ENCODE results near the gene SSNA1.
"Not testable (repeated sequence)": the region's sequence is repeated elsewhere in the genome, so short reads cannot be mapped to it uniquely, and the experiment has no call there.

Gene SSNA1

DNA sequence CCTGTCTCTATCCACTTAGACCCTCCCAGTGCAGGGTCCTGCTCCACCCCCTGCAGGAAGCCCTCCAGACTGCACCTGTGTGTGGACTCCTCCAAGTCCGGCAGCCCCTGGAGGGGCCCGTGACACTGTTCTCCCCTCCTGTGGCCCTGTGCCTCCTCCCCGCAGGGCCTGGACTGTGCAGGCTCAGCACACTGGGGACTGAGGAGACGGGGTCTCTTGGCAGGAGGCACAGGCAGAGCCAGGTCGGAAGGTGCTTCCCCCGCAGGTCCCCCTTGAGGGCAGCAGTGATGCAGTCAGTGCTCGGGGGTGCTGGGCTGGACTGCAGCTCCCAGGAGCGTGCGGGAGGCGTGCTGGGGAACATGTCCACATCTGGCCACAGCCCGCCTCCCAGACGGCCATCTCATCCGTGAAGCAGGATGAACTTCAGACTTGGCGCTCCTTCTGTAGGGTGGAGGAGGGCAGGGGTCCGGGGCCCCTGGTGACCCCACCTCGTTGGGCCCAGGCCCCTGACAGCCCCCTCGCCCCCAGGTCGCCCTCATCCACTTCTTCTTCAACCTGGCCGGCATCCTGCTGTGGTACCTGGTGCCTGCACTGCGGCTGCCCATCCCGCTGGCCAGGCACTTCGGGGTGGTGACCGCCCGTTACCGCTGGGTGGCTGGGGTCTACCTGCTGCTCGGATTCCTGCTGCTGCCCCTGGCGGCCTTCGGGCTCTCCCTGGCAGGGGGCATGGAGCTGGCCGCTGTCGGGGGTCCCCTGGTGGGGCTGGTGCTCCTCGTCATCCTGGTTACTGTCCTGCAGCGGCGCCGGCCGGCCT is 47.2 kb downstream of the SSNA1 start:
- peak overlapping the region; percentile 45 for H3K4me2 ChIP-seq (ENCODE audit: low read length)
- H2AFZ ChIP-seq: peak overlapping the region; percentile 78
- H3K79me2 ChIP-seq: no peaks in the 10 kb centered on the region
- peaks cover 14% of the 10 kb centered on the region for H3K4me1 ChIP-seq
- TF ChIP-seq, protein P1, sequence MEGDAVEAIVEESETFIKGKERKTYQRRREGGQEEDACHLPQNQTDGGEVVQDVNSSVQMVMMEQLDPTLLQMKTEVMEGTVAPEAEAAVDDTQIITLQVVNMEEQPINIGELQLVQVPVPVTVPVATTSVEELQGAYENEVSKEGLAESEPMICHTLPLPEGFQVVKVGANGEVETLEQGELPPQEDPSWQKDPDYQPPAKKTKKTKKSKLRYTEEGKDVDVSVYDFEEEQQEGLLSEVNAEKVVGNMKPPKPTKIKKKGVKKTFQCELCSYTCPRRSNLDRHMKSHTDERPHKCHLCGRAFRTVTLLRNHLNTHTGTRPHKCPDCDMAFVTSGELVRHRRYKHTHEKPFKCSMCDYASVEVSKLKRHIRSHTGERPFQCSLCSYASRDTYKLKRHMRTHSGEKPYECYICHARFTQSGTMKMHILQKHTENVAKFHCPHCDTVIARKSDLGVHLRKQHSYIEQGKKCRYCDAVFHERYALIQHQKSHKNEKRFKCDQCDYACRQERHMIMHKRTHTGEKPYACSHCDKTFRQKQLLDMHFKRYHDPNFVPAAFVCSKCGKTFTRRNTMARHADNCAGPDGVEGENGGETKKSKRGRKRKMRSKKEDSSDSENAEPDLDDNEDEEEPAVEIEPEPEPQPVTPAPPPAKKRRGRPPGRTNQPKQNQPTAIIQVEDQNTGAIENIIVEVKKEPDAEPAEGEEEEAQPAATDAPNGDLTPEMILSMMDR (IDR thresholded peaks at IDR 0.05): no peak
- H3K27ac ChIP-seq: no peak overlapping the region
- H3K9ac ChIP-seq: no peak overlapping the region
- no peaks in the 10 kb centered on the region for H3K9me3 ChIP-seq (ENCODE audit: control insufficient read depth, low read length)
- H3K36me3 ChIP-seq (ENCODE audit: control insufficient read depth, insufficient read depth, low read length): no peaks in the 10 kb centered on the region
- no peaks in the 10 kb centered on the region for H3K27me3 ChIP-seq (ENCODE audit: control insufficient read depth, insufficient read depth, low read length)
- no peak overlapping the region for H3K4me3 ChIP-seq (ENCODE audit: low read depth, low read length)

DNA sequence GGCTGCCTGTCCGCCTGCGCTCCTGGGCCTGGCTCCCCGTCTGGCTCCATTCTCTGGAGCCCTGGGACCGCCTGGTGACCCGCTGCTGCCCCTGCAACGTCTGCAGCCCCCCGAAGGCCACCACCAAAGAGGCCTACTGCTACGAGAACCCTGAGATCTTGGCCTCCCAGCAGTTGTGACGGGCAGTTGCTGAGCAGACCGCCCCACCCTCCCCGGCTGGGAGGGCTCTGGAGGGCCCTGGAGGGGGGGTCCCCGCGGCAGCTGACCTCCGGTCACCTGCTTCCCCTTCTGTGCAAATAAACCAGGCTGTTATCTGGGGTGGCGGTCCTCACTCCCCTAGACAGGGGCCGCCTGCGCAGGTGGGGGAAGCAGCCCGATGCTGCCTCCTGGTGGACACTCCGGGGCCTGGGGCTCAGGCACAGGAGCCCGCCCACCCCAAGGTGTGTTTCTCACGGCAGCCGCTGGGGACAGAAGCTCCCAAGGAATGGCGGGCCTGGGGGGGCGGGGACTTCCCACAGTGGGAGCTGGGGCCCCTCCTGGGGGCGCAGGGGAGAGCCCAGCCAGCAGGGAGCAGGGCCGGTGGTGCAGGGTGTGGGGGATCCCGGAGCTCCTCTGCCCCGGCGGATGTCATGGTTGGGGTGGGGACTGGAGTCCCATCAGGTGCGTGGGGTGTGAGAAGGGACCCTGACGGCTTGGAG is 47.9 kb downstream of the SSNA1 start:
- H3K9ac ChIP-seq: no peak overlapping the region
- no peaks in the 10 kb centered on the region for H3K79me2 ChIP-seq
- peak overlapping the region; percentile 60 for H3K4me2 ChIP-seq (ENCODE audit: low read length)
- H3K27ac ChIP-seq: peak overlapping the region; percentile 65
- peaks cover 14% of the 10 kb centered on the region for H3K4me1 ChIP-seq
- H3K4me3 ChIP-seq (ENCODE audit: low read depth, low read length): no peak overlapping the region
- H3K27me3 ChIP-seq (ENCODE audit: control insufficient read depth, insufficient read depth, low read length): no peaks in the 10 kb centered on the region
- peak overlapping the region; percentile 78 for H2AFZ ChIP-seq
- no peaks in the 10 kb centered on the region for H3K36me3 ChIP-seq (ENCODE audit: control insufficient read depth, insufficient read depth, low read length)
- H3K9me3 ChIP-seq (ENCODE audit: control insufficient read depth, low read length): no peaks in the 10 kb centered on the region
- TF ChIP-seq, protein P1 (IDR thresholded peaks at IDR 0.05): peak; percentile 96

DNA sequence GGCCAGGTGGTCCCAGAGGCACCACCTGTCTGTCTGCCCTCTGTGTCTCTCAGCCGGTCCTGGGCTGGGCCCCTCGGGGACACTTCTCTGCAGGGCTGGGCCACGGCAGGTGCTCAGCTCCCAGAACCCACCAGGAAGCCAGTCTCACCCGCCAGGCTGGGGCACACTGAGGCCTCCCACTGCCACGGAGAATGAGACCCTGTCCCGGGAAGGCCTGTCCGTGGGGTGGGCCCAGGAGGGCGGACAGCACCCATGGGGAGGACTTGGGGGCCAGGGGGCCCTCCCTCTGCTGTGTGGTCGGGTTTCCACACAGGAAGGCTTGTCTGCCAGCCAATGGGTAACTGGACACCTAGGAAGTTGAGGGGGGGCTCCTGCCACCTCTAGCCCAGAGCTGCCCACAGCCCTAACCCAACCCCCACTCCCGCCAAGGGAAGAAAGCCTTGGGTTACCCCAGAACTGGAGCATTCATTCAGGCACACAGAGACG is 48.5 kb downstream of the SSNA1 start:
- peak overlapping the region; percentile 78 for H2AFZ ChIP-seq
- peak overlapping the region; percentile 6 for H3K9ac ChIP-seq
- H3K4me2 ChIP-seq (ENCODE audit: low read length): peak overlapping the region; percentile 60
- TF ChIP-seq, protein P1 (IDR thresholded peaks at IDR 0.05): no peak
- peak overlapping the region; percentile 65 for H3K27ac ChIP-seq
- H3K36me3 ChIP-seq (ENCODE audit: control insufficient read depth, insufficient read depth, low read length): no peaks in the 10 kb centered on the region
- H3K4me1 ChIP-seq: peaks cover 14% of the 10 kb centered on the region
- no peak overlapping the region for H3K4me3 ChIP-seq (ENCODE audit: low read depth, low read length)
- H3K27me3 ChIP-seq (ENCODE audit: control insufficient read depth, insufficient read depth, low read length): no peaks in the 10 kb centered on the region
- H3K79me2 ChIP-seq: no peaks in the 10 kb centered on the region
- no peaks in the 10 kb centered on the region for H3K9me3 ChIP-seq (ENCODE audit: control insufficient read depth, low read length)

DNA sequence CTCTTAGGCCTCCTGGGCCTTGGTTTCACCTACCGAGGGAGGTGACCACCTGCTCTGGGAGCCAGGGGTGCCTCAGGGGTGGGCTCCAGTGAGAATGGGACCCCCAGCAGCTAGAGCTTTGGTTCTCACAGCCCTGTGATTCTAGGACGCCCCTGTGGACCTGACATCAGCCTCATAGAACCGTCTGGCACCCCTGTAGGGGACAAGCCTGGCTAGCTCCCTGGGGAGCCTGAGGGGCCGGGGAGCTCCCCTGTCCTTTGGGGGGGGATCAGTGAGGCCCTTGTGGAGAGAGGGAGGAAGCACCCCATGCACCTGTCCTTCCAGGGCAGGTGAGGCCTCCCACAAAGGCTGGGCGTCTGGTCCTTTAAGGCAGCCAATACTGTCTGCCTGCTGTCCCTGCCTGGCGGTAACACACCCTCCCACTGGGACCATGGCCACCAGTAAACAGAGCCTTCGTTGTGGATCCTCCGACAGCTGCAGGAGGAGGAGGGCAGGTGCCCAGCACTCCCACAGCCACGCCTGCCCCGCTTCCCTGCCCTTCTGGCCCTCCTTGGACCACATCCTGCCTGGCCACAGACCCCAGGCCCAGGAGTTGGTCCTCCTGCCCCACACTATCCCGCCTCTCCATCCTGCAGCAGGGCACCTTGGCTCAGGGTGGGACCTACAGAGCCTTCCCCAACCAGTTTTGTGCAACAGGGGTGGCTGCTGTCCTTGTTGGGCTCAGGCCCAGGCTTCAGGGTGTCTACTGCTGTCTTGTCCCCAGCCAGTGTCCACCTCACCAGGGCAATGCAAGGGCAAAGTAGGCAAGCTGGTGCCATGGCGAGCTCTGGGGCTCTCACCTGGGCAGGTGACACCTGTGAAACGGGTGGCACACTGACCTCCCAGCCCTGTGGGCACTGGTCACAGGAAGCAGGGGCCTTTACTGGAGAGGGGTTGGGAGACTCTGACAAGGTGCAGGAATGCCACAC is 49.6 kb downstream of the SSNA1 start:
- H3K4me1 ChIP-seq: peaks cover 16% of the 10 kb centered on the region
- no peak overlapping the region for H2AFZ ChIP-seq
- H3K4me2 ChIP-seq (ENCODE audit: low read length): no peak overlapping the region
- H3K9ac ChIP-seq: no peak overlapping the region
- H3K27ac ChIP-seq: peak overlapping the region; percentile 65
- no peaks in the 10 kb centered on the region for H3K9me3 ChIP-seq (ENCODE audit: control insufficient read depth, low read length)
- TF ChIP-seq, protein P1 (IDR thresholded peaks at IDR 0.05): no peak
- no peaks in the 10 kb centered on the region for H3K36me3 ChIP-seq (ENCODE audit: control insufficient read depth, insufficient read depth, low read length)
- no peaks in the 10 kb centered on the region for H3K27me3 ChIP-seq (ENCODE audit: control insufficient read depth, insufficient read depth, low read length)
- no peaks in the 10 kb centered on the region for H3K79me2 ChIP-seq
- H3K4me3 ChIP-seq (ENCODE audit: low read depth, low read length): no peak overlapping the region

DNA sequence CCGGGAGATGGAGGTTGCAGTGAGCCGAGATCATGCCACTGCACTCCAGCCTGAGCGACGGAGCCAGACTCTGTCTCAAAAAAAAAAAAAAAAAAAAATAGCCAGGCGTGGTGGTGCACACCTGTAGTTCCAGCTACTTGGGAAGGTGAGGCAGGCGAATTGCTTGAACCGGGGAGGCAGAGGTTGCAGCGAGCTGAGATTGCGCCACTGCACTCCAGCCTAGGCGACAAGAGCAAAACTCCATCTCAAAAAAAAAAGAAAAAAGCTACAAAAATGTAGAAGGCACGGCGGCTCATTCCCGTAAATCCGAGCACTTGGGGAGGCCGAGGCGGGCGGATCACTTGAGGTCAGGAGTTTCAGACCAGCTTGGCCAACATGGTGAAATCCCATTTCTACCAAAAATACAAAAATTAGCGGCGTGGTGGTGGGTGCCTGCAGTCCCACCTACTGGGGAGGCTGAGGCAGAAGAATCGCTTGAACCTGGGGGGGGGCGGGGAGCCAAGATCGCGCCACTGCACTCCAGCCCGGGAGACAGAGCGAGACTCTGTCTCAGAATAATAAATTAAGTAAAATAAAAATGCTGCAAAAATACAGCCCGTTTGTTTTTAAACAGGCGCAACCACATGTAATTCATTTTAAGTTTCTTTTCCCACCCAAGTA is 51.2 kb downstream of the SSNA1 start:
- H3K4me1 ChIP-seq: peaks cover 16% of the 10 kb centered on the region

More for the DNA sequence above, 51.2 kb downstream of the SSNA1 start:
- H3K36me3 ChIP-seq (ENCODE audit: control insufficient read depth, insufficient read depth, low read length); H3K27me3 ChIP-seq (ENCODE audit: control insufficient read depth, insufficient read depth, low read length); H3K79me2 ChIP-seq; H3K9ac ChIP-seq; H3K9me3 ChIP-seq (ENCODE audit: control insufficient read depth, low read length): not testable (repeated sequence)
- peak overlapping the region; percentile 91 for H3K4me2 ChIP-seq (ENCODE audit: low read length)
- H2AFZ ChIP-seq: peak overlapping the region; percentile 85
- peak overlapping the region; percentile 86 for H3K4me3 ChIP-seq (ENCODE audit: low read depth, low read length)
- H3K27ac ChIP-seq: peak overlapping the region; percentile 96
